Heart left ventricle (tissue), 16 donors: Measurements from ENCODE around the gene B4GALNT2. TPM values are rescaled to one million over a fixed set of nuclear protein-coding genes. Genes with fewer than 3 reads are reported as not detected.

Source experiments
- ATAC-seq, 4 donors: fragments of 200-7000 bp; cut with Tn5 transposase; one replicate each; pipeline ENCODE4 v1.9.1; 2020 to 2022; ENCODE audit warnings: moderate library complexity in 4 of 4, mild to moderate bottlenecking in 3 of 4, moderate number of reproducible peaks in 1 of 4
- DNase-seq, 5 donors: peaks; one replicate each; pipeline ENCODE4 v3.0.0-alpha.2; 2020
- H3K27ac ChIP-seq, 12 donors: fragments of 200-600 bp; sonication (generic) in 4 of 12; one replicate each; pipeline versions ENCODE4 v1.5.0 to v1.8.0; 2016 to 2022; ENCODE audit warnings: mild to moderate bottlenecking in 2 of 12
- H3K27me3 ChIP-seq, 9 donors: fragments of 200-600 bp; sonication (generic) in 2 of 9; one replicate each; pipeline versions ENCODE4 v1.5.1 to v1.8.0; 2016 to 2022; ENCODE audit warnings: mild to moderate bottlenecking in 3 of 9
- H3K36me3 ChIP-seq, 9 donors: fragments of 200-600 bp; sonication (generic) in 2 of 9; one replicate each; pipeline versions ENCODE4 v1.5.0 to v1.8.0; 2018 to 2022; ENCODE audit warnings: mild to moderate bottlenecking in 2 of 9
- H3K4me1 ChIP-seq, 12 donors: fragments of 200-600 bp; sonication (generic) in 4 of 12; one replicate each; pipeline versions ENCODE4 v1.5.0 to v1.8.0; 2016 to 2022; ENCODE audit warnings: mild to moderate bottlenecking in 3 of 12
- H3K4me3 ChIP-seq, 12 donors: fragments of 200-600 bp; sonication (generic) in 4 of 12; one replicate each; pipeline versions ENCODE4 v1.5.0 to v1.8.0; 2017 to 2022; ENCODE audit warnings: mild to moderate bottlenecking in 9 of 12, moderate library complexity in 4 of 12
- H3K9me3 ChIP-seq, 12 donors: fragments of 200-600 bp; sonication (generic) in 4 of 12; one replicate each; pipeline versions ENCODE4 v1.5.0 to v1.8.0; 2016 to 2022; ENCODE audit warnings: mild to moderate bottlenecking in 1 of 12
- POLR2A ChIP-seq, 2 donors: fragments of 450-650 bp; IDR thresholded peaks; one replicate each; pipeline ENCODE4 v1.6.1; 2017; ENCODE audit warnings: antibody characterized with exemption in 2 of 2, mild to moderate bottlenecking in 2 of 2, moderate library complexity in 2 of 2
- WGBS, 4 donors: extraction: QIAGEN DNeasy Blood & Tissue Kit in 2 of 4; methylation state at CpG; one replicate each; pipeline versions ENCODE4 v1.1.5 to v1.1.7; 2013 to 2018; 5-methylcytosine and 5-hydroxymethylcytosine counted together
- intact Hi-C, 10 donors: fragments of 100-400 bp; cut with DNase I; formaldehyde crosslinking; loops; one replicate each; pipeline versions ENCODE4 v1.11.1 to v1.14.2; 2022
- polyA plus RNA-seq, 2 donors: library from polyadenylated mRNA; stranded (reverse); fragments of 200-250 nt; gene quantifications; one replicate each; pipeline ENCODE4 v1.2.3, GENCODE V29; 2013
- total RNA-seq, 9 donors: library from RNA; depleted of rRNA in 2 of 9; stranded (reverse); fragments of >200 nt in 2 of 9; fragmentation: NEBNext Ultra II Directional in 3 of 9; extraction: Animal tissue kit (Norgen Biotek cat#: 25700) in 3 of 9; gene quantifications; one replicate each; pipeline versions ENCODE4 v1.1.0 to v1.2.4, GENCODE V29; 2016 to 2023
- TF ChIP-seq, protein P1 (sequence below), 12 donors: fragments of 200-600 bp; sonication (generic) in 4 of 12; IDR thresholded peaks; one replicate each; pipeline versions ENCODE4 v1.5.0 to v1.8.0; 2018 to 2022; ENCODE audit warnings: antibody characterized with exemption in 12 of 12, mild to moderate bottlenecking in 5 of 12
- donor health status: ischemic (EF 13 %, LVEDD 7.1; RV severe dilation, severe dysfunction).
- donor health status: healthy with polysubstance abuse.
- donor health status: DM: no; HTN: yes; CAD: no.
- donor health status: DM: no; HTN: no; CAD: no.
- donor health status: ischemic (EF 25% LVEDD 6.9; RV normal size, moderate dysfunction).
- donor health status: ischemic (EF 25% LVEDD 5.7; RV mildly dilated, moderate dysfunction).
- donor health status: healthy.
- donor health status: DM: yes; HTN: yes; CAD: no.
- donor health status: ischemic (EF 35%, LVEDD 5.7; RV mildly dilated, moderate dysfunction).
- donor health status: nonischemic (EF 11% LVEDD 7.7; RV severe dilation, severe dysfunction).
- donor health status: DM: yes; HTN: yes; CAD: no.
- donor health status: PGD.
- donor health status: ischemic (EF 29% LVEDD 5.4; RV normal size, mild dysfunction).
- donor health status: nonischemic (EF 23%, LVEDD 6.1; RV moderate dilation, normal function).

B4GALNT2 gene
- total and polyA plus RNA-seq, 11 donors, result 0.07 to 0.08 TPM; not detected in 9

DNA sequence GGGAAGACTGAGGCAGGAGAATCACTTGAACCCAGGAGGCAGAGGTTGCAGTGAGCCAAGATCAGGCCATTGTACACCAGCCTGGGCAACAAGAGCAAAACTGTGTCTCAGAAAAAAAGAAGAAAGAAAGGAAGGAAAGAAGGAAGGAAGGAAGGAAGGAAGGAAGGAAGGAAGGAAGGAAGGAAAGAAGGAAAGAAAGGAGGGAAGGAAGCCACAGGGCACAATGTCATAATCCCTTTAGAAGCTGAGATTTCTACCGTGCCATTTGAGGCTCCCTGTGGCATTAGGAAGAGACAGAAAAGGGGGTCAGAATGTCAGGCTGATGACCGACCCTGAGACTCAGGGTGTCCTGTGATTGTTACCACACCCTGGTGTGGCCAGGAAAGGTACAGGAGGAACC is 71.2 kb downstream of the B4GALNT2 start:
- Histone ChIP-seq H3K27me3 (no peaks in the 10 kb centered on the region), H3K4me1 (peaks cover 0 to 19% (median 0%) of the 10 kb centered on the region in 12 donors), H3K9me3 (no peaks in the 10 kb centered on the region), H3K36me3 (no peaks in the 10 kb centered on the region), H3K4me3 (no peak overlapping the region), H3K27ac (no peak overlapping the region)
- DNase-seq (no peak), ATAC-seq (no peak)
- intact Hi-C loops, result no loop called here
- TF ChIP-seq POLR2A (IDR thresholded peaks at IDR 0.05), result no peak
- TF ChIP-seq, protein P1, sequence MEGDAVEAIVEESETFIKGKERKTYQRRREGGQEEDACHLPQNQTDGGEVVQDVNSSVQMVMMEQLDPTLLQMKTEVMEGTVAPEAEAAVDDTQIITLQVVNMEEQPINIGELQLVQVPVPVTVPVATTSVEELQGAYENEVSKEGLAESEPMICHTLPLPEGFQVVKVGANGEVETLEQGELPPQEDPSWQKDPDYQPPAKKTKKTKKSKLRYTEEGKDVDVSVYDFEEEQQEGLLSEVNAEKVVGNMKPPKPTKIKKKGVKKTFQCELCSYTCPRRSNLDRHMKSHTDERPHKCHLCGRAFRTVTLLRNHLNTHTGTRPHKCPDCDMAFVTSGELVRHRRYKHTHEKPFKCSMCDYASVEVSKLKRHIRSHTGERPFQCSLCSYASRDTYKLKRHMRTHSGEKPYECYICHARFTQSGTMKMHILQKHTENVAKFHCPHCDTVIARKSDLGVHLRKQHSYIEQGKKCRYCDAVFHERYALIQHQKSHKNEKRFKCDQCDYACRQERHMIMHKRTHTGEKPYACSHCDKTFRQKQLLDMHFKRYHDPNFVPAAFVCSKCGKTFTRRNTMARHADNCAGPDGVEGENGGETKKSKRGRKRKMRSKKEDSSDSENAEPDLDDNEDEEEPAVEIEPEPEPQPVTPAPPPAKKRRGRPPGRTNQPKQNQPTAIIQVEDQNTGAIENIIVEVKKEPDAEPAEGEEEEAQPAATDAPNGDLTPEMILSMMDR (IDR thresholded peaks at IDR 0.05), result no peak
- WGBS, 4 donors, result 76 to 80% (median 78%) methylated on average over 2 of the region's 2 CpGs

- peaks cover 0 to 4% (median 0%) of the 10 kb centered on the region in 9 donors for H3K27me3 ChIP-seq
- H3K9me3 ChIP-seq, result no peaks in the 10 kb centered on the region
- TF ChIP-seq, protein P1 (IDR thresholded peaks at IDR 0.05), result no peak
- no peak for TF ChIP-seq POLR2A (IDR thresholded peaks at IDR 0.05)
- ATAC-seq (no peak), DNase-seq (no peak)
- 93 to 97% (median 95%) methylated on average over 2 of the region's 2 CpGs for WGBS, 4 donors
- intact Hi-C loops, result no loop called here
- H3K4me1 ChIP-seq, result peaks cover 0 to 26% (median 4%) of the 10 kb centered on the region in 12 donors
- H3K36me3 ChIP-seq, result no peaks in the 10 kb centered on the region
- no peak overlapping the region for H3K4me3 ChIP-seq
- H3K27ac ChIP-seq, result no peak overlapping the region
Measured at GRCh38 chr17:49204516-49204915, 71.9 kb downstream of the B4GALNT2 start.

- no peak for TF ChIP-seq POLR2A (IDR thresholded peaks at IDR 0.05)
- TF ChIP-seq, protein P1 (IDR thresholded peaks at IDR 0.05), result no peak
- no peaks in the 10 kb centered on the region for H3K36me3 ChIP-seq
- peaks cover 0 to 56% (median 13%) of the 10 kb centered on the region in 12 donors for H3K4me1 ChIP-seq
- DNase-seq (peak in 1 of 5 donors; percentile 13), ATAC-seq (no peak)
- peak overlapping the region in 4 of 12 donors; percentile 56 to 68 (median 64) for H3K4me3 ChIP-seq
- peaks cover 0 to 7% (median 0%) of the 10 kb centered on the region in 9 donors for H3K27me3 ChIP-seq
- H3K27ac ChIP-seq, result peak overlapping the region in 10 of 12 donors; percentile 65 to 91 (median 86)
- intact Hi-C loops, result loop anchor here in 1 of 10 donors (2.0 kb wide), 1 partner anchor 18 kb away; no protein-coding TSS in a partner anchor
- 83 to 89% (median 87%) methylated on average over 10 of the region's 10 CpGs for WGBS, 4 donors
- H3K9me3 ChIP-seq, result no peaks in the 10 kb centered on the region
Measured at GRCh38 chr17:49209061-49209571, 76.5 kb downstream of the B4GALNT2 start.

- ATAC-seq (peak; percentile 83 to 93 (median 88)), DNase-seq (peak; percentile 46 to 75 (median 64))
- WGBS, 4 donors, result 15 to 29% (median 23%) methylated on average over 19 to 22 of the region's 22 CpGs
- Histone ChIP-seq H3K9me3 (no peaks in the 10 kb centered on the region), H3K36me3 (no peaks in the 10 kb centered on the region), H3K4me3 (peak within 1 kb of the TSS; percentile 32 to 70 (median 60)), H3K4me1 (peaks cover 0 to 69% (median 24%) of the 10 kb centered on the region in 12 donors), H3K27ac (peak within 1 kb of the TSS; percentile 65 to 91 (median 84)), H3K27me3 (peaks cover 0 to 7% (median 0%) of the 10 kb centered on the region in 9 donors)
- peak in 1 of 2 donors; percentile 41 for TF ChIP-seq POLR2A (IDR thresholded peaks at IDR 0.05)
- TF ChIP-seq, protein P1 (IDR thresholded peaks at IDR 0.05), result no peak
- intact Hi-C loops, result loop anchor here in 3 of 10 donors (2.0 to 5.0 kb wide), 2 partner anchors 18 to 52 kb away; no protein-coding TSS in a partner anchor
Measured at GRCh38 chr17:49210158-49211029, 77.8 kb downstream of the B4GALNT2 start, which contains the start of the genes ABI3 and GNGT2. ABI3 (plus strand) TSS chr17:49210707; CDS start chr17:49210725, 18 bp downstream. GNGT2 (minus strand) TSS chr17:49210574; CDS start chr17:49207422, 3,152 bp downstream.
